Middle frontal gyrus (tissue), 1 donor: ENCODE measurements around the gene PEX19.
"Not testable (repeated sequence)": the region's sequence is repeated elsewhere in the genome, so short reads cannot be mapped to it uniquely, and the experiment has no call there.

ENCODE experiments used
- DNase-seq: peaks from one replicate; pipeline ENCODE4 v3.0.0-alpha.2; 2015; ENCODE audit warnings: low spot score; ENCODE audit errors: extremely low spot score

PEX19 gene, protein sequence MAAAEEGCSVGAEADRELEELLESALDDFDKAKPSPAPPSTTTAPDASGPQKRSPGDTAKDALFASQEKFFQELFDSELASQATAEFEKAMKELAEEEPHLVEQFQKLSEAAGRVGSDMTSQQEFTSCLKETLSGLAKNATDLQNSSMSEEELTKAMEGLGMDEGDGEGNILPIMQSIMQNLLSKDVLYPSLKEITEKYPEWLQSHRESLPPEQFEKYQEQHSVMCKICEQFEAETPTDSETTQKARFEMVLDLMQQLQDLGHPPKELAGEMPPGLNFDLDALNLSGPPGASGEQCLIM

DNA sequence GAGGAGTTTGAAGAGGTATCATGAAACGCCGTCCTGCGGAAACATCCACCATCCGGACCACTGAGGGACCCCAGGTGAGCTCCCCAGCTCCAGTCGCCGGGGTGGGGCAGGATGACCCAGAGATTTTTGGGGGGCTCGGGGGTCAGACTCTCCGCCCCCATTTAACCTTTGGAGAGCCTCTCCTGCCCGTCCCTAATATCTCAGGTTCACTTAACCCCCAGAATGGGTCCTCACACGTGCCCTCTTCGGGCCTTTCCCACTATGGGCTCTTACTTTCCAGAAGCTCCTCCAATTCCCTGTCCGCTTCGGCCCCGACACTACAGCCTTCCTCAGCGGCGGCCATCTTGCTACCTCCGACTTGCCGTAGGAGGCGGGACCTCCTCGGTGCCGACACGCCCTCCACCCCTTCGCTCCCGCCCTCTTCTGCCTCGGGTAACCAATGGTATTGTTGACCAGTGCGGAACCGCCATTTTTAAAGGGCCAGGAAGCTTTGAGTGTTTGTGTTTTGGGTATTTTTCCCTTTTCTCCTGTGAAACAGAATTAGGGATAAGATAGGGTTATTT lies at the start of gene PEX19:
Gene PEX19, minus strand, starts transcription at position 352 of the 563 bp plus-strand sequence. Its CDS starts 9 bp downstream, at position 343.
- DNase-seq: peak; percentile 86

DNA sequence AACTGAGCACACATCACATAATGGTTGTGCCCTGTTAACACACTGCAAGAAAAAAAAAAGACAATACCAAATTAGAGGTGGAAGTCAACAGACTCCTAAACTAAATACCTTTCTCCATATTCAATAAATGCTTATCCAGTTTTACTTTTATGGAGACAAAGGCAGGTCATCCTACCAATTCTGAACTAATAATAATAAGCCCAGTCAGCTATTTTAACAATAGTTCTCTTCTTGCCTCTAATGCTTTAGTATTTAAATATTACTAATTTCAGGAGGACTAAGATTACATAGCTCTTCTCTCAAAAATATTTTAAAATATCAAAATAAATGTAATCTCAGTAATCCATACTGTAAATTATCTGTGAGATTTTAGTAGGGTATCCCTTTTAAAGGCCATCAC lies 47.6 kb upstream of the PEX19 start:
- DNase-seq: no peak

DNA sequence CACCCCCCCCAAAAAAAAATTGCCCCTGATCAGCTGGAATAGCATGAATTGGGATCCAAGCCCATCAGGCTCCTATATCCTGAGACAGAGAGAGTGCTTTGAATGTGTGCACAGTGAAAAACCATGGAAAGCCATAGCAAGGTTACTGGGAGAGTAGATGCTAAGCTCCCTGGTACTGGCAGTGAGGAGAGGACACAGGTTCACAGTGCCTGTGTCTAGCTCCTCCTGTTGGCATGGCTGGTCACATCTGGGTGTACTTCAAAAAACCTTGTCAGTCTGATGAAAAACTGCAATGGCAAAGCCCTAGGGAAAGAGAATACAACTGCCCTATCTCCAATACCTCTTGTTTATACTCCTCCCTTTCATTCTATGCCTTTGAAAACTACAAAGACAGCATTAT lies 45.2 kb upstream of the PEX19 start:
- DNase-seq: no peak

DNA sequence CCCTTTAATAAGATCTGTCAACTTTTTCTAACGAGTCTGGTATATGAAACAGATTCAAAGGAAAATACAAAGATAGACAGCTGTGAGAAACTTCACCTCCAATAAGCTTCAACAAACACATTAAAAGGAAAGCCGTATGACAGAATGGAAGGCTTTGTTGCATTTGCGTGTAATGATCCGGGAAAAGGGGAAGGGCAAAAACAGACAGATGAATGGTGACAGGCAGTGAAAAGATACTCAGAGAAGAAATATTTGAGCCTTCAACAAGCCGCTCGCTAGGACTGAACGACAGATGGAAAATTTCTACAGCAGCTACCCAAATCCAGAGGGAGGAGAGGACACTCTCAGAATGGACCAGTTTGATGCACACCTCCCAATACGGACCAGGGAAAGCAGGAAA lies 43.3 kb upstream of the PEX19 start:
- DNase-seq: no peak

DNA sequence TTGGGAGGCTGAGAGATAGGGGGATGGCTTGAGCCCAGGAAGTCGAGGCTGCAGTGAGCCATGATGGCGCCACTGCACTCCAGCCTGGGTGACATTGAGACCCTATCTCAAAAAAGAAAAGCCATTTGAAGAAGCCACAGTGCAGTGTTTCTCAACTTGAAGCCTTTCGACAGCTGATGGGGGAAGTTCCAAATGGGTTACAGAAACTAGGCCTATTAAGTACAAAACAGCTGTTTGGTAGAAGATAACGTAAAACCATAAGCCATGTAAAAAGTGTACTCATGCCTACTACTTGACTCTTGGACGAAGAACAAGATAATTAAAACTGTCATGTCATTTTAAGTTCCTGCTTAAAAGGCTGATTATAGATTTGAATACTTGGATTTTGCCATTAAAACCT lies 41.5 kb upstream of the PEX19 start:
- DNase-seq: no peak

DNA sequence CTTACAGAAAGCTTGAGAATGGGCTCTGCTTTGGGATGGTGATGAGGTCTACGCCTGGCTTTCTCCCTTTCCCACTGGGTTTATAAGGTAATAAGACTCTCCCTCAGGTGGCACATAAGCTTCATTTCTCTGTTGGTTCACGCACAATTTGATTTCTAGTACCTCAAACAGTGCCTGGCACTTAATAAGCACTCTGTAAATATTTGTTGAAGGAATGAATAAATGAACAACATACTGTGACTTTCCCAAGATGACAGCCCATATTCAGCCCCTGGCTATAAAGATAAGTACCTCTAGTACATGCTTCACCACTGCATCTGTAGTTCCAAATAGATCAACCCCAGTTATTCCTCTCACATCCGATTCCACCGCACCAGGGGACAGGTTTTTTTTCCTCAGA lies 40.3 kb upstream of the PEX19 start:
- no peak for DNase-seq

DNA sequence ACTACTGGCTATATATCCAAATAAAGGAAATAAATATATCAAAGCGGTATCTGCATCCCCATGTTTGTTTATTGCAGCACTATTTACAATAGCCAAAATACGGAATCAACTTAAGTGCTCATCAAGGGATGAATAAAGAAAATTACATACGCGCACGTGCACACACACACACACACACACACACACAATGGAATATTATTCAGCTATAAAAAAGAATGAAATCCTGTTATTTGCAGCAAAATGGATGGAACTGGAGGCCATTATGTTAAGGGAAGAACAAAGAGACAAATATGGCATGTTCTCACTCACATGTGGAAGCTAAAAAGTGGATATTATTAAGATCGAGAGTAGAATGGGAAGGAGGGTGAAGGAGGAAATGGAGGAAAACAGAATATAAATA lies 37.9 kb upstream of the PEX19 start:
- DNase-seq: no peak

DNA sequence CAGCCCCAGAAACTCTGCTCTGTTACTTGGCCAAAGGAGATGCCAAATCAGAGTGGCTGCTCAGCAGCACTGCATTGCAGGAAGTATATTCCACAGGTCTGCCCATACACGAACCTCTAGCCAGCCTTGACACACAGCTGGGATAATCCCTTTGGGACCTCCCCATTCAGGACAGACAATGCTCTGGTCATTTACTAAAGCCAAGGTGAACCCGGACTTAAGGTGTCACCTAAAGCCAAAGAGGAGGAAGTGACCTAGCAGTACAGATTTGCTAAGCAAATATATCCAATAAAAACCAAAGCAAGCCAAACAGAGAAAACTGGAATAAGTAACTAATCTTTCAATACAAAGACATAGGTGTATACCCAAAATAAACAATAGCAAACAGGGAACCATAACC lies 30.4 kb upstream of the PEX19 start:
- no peak for DNase-seq

DNA sequence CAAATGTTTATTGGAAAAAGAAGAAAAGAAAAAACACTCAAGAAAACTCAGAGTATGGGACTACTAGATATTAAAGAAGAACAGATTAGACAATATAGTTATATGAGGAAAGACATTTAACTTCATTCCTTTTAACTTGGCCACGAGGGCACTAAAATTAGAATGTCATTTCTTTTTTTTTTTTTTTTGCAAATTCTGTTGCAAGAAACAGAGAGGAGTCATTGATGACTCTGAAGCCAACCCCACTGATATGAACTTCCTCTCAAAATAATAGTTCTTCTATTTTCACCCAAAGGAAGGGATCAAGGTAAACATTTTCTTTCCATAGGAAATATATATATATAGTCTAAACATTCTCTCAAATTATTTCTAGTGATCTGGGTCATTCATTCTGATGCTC lies 24.6 kb upstream of the PEX19 start:
- no peak for DNase-seq

DNA sequence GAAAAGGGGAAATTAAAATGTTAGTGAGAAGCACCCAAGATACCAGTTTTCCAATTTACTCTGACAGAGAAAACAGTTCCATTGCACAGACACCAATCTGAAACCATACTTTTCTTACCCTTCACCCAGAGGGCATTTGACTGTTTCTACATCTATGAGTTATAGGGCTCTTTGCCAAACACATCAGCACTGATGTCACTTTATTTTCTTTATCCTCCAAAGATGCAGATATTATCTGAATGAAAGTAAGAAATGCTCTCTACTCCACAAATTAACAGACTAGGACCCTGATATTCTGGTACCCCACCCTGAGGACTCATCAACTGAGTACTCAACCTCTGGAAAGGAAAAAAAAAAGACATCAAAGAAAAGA lies 24.2 kb upstream of the PEX19 start:
- DNase-seq: no peak

DNA sequence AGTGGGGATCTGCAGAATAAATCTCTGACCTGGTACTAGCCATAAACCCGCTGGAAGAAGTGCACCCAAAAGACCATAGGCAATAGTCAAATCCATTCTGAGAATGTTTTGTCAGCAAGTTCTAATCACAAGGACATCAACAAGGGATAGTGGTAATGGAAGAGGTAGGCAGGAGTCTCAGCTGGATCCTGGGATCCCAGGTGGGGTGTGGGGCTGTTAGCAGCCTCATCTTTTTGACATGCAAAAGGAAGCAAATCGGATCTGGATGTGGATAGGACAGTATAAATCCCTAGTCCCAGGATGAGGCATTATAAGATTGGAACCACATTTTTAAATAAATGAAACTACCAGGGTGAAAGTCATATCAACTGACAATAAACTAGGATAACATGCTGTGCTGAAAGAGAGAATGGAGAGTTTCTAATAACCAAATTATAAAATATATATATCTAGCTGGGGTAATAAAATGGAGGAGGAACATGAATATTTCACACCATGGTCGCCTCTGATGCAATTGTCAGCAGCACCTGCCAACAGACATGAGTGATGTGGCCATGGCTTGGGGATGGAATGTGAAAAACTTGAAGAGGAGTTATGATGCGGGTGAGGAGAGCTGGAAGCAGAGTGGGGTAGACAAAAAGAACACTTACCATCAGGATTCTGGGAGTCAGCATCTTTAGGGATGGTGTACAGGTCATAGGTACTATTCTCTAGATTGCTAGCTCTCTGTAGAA lies 23.7 kb upstream of the PEX19 start:
- no peak for DNase-seq

DNA sequence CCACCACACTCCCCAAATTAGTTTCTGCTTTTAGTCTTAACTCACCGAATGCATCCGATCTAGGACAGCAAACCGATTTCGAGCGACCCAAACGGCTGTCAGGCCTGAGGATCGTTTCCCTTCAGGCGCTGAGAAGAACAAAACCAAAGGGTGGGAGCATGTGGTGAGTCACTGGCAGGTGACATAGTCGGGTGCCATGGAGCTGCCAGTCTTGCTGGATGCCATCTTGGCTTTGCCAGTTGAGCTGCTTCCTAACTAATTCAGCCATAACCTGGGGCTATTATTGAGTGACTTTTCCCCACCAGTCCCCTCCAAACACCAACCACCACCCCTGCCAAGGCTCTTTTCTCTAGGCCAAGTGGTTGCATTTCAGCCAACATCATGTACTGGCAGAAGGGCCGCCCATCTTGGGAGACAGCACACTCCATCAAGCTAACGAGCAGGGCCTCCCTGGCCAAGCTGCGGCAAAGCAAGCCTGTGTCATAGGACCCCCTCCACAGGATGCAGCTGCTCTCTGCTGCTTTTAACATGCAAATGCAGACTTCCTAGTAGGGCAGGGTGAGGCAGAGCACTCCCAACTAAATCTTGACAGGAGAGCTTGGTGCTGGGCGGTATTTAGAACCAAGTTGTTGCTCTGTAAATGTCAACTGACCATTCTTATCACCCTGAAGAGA lies 22.3 kb upstream of the PEX19 start:
- no peak for DNase-seq

DNA sequence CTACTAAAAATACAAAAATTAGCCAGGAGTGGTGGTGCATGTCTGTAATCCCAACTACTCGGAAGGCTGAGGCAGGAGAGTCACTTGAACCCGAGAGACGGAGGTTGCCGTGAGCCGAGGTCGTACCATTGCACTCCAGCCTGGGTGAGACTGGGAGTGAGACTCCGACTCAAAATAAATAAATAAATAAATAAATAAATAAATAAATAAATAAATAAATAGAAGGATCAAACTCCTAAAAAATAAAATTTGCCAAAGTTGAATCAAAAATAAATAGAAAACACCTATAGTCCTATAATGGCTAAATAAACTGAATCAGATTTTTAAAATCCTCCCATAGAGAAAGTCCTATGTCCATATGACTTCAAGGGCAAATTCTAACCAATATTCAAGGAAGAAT lies 15.2 kb upstream of the PEX19 start:
- DNase-seq: no peak

DNA sequence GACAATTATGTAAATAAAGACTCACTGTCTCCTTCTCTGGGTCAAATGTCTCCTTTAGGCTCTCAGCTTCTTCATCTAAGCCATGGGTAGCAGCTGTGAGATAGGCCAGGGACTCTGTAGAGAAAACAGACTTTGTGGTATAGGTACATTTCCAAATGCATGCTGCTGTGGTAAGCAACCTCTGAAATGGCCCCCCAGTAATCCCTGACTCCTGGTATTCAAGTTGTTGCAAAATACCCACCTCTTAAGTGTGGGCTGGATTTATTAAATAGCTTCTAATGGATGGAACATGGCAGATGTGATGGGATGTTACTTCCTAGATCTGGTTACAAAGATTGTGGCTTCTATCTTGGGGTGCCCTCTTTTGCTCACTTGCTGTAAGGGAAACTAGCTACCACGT lies 11.1 kb upstream of the PEX19 start:
- no peak for DNase-seq

DNA sequence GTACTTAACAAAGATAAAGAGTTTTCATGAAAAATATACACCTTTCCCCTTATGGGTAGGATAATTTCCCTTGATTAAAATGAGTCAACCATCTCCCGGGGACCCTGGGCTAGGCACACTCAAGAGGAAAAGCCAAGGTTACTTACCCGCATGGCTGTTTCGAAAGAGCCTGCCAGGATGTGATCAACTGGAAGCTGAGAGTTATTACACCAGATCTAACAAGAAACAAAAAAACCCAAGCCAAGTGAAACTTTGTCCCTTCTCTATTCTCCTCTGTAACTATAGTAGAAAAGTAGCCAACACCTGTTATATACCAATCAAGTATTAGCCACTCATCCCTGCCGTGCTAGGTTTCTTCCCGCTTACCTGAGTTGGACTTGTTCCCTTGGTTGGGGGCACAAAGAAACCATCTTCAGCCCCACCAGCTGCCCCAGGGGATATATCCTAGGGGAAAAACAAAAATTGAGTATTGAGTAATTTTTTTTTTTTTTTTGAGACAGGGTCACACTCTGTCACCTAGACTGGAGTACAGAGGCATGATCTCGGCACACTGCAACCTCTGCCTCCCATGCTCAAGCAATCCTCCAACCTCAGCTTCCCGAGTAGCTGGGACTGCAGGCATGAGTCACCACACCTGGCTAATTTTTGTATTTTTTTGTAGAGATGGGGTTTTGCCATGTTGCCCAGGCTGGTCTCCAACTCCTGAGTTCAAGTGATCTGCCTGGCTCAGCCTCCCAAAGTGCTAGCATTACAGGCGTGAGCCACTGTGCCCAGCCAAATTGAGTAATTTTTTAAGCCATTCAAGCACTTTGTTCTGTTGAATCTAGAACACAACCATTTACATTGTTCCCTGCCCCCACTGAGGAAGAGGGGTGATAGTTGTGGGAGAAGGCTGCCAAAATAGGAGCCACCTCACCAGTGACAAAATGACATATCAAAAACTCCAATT lies 8.4 kb upstream of the PEX19 start:
- no peak for DNase-seq

DNA sequence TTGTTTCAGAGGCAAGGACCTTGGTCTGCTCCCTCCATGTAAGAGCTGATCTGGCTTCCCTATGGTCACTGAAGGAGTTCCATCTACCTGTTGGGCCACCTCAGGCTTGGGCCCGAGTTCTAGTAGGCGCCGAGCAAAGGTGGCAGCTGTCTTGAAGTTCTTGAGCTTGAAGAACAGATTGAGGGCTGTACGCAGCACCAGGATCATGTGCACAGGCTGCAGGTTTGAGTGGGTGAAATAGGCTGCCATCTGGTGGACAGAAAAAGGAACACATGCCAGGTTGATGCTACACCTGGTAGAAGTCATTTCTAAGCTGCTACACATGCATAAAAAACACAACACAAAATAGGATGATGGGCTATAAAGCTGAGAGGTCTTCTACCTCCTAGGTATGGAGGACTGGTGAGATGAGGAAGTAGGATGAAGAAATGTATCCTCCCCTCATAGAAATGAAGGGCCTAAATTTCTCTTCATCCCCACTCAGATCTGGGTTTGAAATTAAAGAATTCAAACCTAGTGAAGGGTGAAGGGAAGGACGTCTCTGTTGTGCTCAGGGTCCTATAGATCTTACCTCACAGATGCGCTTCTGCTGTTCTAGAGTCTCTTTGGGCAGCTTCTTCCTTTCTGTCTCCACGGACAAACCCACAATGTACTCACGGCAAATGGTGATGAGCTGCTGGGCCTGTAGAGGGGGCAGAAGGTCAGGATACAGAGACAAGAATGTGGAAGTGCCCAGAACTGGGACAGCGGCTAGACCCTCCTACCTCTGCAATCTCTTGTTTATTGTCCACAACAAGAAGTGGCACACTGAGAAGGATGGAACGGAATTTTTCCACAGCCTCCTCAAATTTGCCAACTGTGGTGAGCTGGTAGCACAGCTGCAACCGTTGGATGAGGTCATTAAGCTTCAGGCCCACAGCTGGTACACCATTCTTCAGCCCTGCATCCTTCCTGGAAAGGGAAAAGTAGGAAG lies 6.6 kb upstream of the PEX19 start:
- DNase-seq: peak; percentile 53

DNA sequence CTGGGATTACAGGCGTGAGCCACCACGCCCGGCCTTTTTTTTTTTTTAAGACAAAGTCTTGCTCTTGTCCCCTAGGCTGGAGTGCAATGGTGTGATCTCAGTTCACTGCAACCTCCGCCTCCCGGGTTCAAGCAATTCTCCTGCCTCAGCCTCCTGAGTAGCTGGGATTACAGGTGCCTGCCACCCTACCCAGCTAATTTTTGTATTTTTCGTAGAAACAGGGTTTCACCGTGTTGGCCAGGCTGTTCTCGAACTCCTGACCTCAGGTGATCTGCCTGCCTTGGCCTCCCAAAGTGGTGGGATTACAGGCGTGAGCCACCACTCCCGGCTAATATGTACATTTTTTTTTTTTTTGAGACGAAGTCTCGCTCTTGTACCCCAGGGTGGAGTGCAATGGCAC lies 2.8 kb upstream of the PEX19 start:
- DNase-seq: not testable (repeated sequence)

DNA sequence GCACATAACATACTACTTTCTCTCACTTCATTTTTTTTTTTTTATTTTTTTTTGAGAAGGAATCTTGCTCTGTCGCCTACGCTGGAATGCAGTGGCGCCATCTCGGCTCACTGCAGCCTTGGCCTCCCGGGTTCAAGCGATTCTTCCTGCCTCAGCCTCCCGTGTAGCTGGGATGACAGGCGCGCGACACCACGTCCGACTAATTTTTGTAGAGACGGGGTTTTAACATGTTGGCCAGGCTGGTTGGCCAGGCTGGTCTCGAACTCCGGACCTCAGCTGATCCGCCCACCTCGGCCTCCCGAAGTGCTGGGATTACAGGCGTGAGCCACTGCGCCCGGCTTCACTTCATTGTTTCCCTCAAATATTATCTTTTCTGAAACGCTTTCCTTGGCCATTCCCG lies 573 bp upstream of the PEX19 start:
- DNase-seq: no peak

DNA sequence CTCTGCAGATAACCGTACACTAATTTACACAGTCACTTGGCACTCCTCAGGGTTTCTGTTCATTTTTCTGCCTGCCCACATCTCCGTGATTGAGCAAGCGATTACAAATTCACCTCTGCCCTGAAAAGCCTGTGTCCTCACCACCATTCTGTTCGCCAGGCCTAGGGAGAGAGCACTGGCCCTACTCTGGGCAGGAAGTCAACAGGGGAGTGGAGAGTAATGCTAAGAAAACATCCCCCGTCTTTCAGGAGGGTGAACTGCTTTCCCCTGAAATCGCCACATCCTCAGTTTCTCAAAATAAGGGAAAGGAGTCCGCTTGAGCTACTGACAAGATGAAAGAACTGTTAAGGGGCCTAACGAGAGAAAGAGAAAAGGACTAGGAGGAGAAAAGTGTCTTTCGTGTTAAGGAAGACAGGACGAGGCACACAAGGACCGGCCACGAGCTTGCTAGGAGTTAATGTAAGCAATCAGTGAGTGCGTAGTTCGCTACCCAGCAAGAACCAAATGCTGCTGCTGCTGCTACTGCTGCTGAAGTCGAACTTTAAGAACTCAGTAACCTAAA lies 632 bp downstream of the PEX19 start:
- DNase-seq: no peak

DNA sequence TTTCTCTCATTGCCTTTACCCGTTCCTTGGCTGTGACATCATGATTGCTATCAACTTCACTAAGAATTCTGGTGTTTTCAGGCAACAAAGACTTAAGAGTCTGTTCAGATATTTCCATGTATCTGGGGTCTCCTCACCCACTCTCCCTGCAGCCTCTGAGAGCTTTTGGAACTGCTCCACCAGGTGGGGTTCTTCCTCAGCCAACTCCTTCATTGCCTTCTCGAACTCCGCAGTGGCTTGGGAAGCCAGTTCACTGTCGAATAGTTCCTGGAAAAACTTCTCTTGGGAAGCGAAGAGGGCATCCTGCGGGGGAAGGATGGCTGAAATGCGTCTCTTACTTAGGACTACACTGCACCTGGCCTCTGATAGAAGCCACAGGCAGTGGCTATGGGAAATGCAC lies 2.1 kb downstream of the PEX19 start:
- DNase-seq: no peak
